SKM-1 (cell line): ENCODE data around the gene GPR155.
"Not testable (repeated sequence)": the region's sequence is repeated elsewhere in the genome, so short reads cannot be mapped to it uniquely, and the experiment has no call there.

Experiments
- DNase-seq: peaks from one replicate; lab custom pipeline; 2025; ENCODE audit not compliant: unreplicated experiment; lab: John Stamatoyannopoulos, UW

Gene GPR155

GRCh38 chr2:174493549-174494331, 6.9 kb upstream of the GPR155 start:
- DNase-seq = no peak

GRCh38 chr2:174492963-174493431, 6.2 kb upstream of the GPR155 start:
- no peak for DNase-seq

- no peak for DNase-seq
These were observed 5.1 kb upstream of the GPR155 start for GRCh38 chr2:174491947-174492346.

- no peak for DNase-seq
These were observed 3.2 kb upstream of the GPR155 start for GRCh38 chr2:174490051-174490450.

- not testable (repeated sequence) for DNase-seq
These were observed 2.7 kb upstream of the GPR155 start for GRCh38 chr2:174489520-174489919.

- DNase-seq = no peak
These were observed 962 bp upstream of the GPR155 start for GRCh38 chr2:174487820-174488162.

- peak; percentile 94 for DNase-seq
These were observed 435 bp upstream of the GPR155 start for GRCh38 chr2:174487108-174487819.

GRCh38 chr2:174485788-174486562, 854 bp downstream of the GPR155 start:
- DNase-seq = no peak

- DNase-seq = not testable (repeated sequence)
These were observed 1.8 kb downstream of the GPR155 start for GRCh38 chr2:174485045-174485444.

- no peak for DNase-seq
These were observed 2.3 kb downstream of the GPR155 start for GRCh38 chr2:174484573-174484972.

- no peak for DNase-seq
These were observed 4.0 kb downstream of the GPR155 start for GRCh38 chr2:174482854-174483253.

GRCh38 chr2:174477759-174478158, 9.1 kb downstream of the GPR155 start:
- no peak for DNase-seq

GRCh38 chr2:174473796-174474195, 13.0 kb downstream of the GPR155 start:
- DNase-seq = no peak

- no peak for DNase-seq
These were observed 21.5 kb downstream of the GPR155 start for GRCh38 chr2:174465327-174465726.

GRCh38 chr2:174461221-174461620, 25.6 kb downstream of the GPR155 start:
- DNase-seq = no peak

GRCh38 chr2:174454566-174454965, 32.3 kb downstream of the GPR155 start:
- no peak for DNase-seq

- DNase-seq = no peak
These were observed 36.6 kb downstream of the GPR155 start for GRCh38 chr2:174450021-174450816.

GRCh38 chr2:174449033-174449432, 37.8 kb downstream of the GPR155 start:
- no peak for DNase-seq

GRCh38 chr2:174446531-174446930, 40.3 kb downstream of the GPR155 start:
- DNase-seq = no peak

- DNase-seq = no peak
These were observed 41.6 kb downstream of the GPR155 start for GRCh38 chr2:174445248-174445647.

- no peak for DNase-seq
These were observed 42.1 kb downstream of the GPR155 start for GRCh38 chr2:174444761-174445160.
